NCI-H524 treated with DMSO at 0.1 percent for 48 hours (cell line): ENCODE data around the gene SCFD2.
"Not testable (repeated sequence)": the region's sequence is repeated elsewhere in the genome, so short reads cannot be mapped to it uniquely, and the experiment has no call there.

ENCODE experiments used
- DNase-seq: peaks from one replicate; lab custom pipeline; 2025; lab: John Stamatoyannopoulos, UW

SCFD2 gene

DNA sequence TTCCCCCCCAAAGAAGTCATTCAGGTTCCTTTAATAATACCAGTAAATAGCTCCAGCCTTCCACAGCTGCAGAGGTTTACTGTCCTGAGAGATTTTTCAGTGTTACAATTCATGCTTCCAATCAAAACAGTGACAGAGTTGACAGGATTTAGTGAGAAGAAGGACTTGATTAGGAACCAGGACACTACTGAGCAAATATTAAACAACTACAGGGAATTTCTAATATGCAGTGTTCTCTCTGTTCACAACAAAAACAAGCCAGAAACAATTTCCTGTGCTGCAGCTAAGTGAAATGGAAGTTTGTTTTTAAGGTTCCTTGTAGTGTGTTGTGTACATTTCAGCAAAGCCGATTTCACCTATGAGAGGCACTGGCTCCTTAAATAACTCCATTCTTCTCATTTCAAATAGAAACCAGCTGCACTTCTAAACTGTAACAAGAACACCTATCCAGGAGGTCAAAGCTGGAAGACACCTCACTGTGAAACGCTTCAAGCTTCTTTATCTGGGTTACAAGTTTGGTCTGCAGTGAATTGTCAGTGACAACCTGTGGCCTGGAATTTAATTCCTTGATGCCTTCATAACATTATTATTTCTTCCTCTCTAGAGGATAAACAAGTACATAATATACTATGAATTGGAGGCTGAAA, 354.5 kb downstream of the SCFD2 start:
- no peak for DNase-seq

DNA sequence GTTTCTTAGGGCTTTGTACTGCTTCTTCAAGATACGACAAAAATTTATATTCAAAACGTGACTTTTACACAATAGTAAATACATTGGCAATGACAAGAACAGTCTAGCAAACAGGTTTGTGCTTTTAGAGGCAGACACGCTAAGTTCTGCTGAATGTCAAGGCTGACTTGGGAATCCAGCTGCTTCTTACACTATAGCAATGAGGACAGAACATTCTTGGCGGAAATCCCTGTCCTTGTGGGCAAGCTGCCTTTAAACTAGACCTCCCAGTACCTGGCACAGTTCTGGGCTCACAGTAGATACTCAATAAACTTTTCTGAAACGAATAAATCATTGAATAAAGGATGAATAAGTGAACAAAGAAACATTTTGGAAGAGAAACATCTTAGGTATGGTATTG, 355.5 kb downstream of the SCFD2 start:
- no peak for DNase-seq

DNA sequence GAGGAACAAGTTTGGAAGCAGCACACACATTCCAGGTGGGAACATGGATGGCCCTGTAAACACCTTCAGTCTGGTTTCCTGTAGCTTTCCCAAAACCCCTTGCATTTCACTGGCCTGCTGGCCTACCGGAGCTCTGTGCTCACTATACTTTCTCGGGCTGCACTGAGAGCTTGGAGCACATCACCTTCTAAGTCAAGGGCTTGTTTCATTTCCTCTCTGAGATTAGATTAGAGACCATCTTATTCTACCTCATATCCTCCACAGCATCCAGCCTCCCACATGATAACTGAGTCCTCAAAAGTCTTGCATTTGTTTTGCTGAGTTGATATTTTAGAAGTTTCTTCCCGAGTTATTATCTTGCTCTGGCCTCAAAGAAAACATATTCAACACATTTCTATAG, 356.0 kb downstream of the SCFD2 start:
- DNase-seq = no peak

DNA sequence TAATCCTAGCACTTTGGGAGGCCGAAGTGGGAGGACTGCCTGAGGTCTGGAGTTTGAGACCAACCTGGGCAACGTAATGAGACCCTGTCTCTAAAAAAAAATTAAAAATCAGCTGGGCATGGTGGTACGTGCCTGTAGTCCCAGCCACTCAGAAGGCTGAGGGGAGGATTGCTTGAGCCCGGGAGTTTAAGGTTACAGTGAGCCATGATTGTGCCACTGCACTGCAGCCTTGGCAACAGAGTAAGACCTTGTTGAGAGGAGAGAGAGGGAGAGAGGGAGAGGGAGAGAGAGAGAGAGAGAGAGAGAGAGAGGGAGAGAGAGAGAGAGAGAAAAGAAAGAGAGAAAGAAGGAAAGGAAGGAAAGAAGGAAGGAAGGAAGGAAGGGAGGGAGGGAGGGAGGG, 358.8 kb downstream of the SCFD2 start:
- DNase-seq = no peak

DNA sequence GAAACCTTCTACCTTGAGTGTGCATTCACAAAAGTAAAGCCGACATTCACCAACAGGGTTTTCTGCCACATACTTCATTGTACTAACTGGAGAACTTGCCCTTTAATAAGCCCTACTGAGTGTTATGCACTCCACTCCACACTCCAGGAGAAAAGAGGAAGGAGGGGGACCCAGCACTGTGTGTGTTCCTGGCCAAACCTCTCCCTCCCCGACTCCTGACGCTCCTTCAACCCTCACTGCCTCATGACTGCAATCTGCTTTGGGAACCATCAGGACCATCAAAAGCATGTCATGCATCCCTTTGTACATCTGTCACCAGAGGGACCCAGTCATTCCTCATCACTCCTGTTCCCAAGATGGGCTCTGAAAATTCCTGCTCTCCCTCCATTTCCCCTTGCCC, 360.1 kb downstream of the SCFD2 start:
- no peak for DNase-seq

DNA sequence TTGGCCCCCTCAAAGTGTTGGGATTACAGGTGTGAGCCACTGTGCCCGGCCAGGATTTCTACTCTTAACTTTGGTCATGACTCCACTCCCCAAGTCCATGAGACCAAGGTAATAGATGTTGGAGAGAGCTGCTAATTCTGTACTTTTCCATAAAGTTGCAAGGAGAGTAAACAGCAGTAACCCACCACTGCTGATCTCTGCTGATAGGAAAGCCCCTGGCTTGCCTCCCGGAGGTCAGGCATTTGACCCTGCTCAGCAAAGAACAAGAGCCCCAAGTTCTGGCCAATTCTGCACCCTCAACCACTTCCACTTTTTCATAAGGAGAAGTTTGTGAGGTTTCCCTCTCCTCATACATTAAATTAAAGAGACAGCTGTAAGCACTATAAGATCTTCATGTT, 360.7 kb downstream of the SCFD2 start:
- DNase-seq = no peak

DNA sequence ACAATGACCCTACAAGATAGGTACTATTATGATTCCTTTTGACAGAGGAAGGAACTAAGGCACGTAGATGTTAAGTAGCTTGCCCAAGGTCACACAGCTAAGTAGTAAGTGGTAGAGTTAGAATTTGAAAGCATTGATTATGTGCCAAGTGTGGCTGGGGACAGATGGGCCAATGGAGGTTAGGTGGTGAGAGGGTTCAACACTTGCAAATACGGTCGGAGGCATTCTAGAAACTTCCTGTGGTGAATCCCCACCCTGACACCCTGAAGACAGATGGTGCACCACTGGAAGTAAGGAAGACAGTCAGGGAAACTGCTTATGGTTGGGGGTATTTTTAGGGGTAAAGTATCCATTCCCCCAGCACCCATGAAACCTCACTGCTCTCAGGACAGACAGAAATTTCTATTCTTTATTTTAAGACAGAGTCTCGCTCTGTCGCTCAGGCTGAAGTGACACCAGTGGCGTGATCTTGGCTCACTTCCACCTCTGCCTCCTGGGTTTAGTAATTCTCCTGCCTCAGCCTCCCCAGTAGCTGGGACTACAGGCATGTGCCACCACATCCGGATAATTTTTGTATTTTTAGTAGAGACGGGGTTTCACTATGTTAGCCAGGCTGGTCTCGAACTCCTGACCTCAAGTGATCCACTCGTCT, 361.2 kb downstream of the SCFD2 start:
- DNase-seq = no peak

DNA sequence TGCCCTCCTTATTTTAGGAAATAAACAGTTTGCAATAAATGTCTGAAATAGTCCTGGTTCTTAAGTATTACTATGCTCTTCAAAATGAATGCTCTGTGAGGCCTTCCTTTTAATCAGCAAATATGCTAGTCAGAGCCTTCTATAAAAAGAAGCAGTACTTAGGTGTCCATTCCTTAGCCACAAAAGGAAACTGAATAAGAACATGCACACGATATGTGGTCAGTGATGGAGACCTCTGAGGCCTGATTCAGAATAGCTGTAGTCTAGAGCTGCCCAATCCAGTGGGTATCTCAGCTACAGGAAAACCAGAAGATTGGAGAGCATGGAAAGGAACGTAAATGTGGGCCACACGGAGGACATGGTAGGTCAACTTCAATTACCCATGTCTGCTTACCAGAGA, 361.9 kb downstream of the SCFD2 start:
- no peak for DNase-seq

DNA sequence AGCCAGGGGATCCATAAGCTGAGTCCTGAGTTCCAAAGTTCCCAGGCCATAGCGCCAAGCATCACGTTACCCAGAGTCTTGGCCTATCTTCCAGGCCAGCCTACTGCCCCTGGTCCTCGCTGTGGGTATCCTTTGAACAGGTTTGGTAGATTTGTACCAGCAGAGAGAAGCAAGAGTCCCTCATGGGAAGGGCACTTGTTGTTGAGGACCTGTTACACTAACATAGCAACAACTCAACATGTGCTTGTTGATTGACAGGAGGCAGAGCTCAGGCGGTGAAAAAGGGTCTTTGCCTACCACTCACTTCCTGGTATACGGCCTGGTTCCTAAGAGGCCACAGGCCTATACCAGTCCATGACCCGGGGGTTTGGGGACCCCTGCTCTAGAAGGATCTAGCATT, 365.3 kb downstream of the SCFD2 start:
- no peak for DNase-seq

DNA sequence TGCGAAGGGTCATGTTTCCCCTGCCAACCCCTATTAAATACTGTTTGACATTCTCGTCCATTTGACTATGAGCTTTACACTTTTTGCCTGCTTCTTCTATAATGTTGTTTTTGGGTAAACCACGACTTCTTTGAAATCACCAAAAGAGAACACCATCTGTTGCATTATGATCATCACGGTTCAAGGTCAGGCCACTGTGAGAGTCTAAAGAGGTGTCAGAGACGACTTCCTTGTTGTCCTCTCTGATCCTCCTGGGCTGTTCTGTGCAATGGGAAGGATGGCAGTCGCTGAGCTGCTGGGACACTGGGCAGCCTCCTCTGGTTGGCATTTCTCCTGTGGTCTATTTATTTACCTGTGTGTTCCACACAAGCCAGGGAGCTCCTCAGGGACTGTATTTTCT, 366.2 kb downstream of the SCFD2 start:
- no peak for DNase-seq

DNA sequence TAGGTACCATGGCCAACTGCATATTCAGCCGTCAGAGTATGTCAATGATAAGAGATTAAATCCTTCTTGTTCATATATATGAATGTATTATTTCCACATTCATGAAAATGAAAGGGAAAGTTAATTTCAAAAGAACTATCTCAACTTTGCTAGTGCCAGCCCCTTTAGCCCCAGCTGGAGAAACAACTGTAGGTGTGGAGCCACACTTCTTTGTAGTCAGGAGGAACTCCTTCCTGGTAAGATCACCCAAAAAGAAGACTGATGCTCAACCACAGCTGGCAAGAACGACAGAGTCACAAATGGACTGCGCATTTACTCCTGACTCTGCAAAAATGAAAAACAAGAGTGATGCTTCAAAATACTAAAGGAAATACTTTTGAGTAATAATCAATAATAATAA, 367.4 kb downstream of the SCFD2 start:
- DNase-seq = no peak

DNA sequence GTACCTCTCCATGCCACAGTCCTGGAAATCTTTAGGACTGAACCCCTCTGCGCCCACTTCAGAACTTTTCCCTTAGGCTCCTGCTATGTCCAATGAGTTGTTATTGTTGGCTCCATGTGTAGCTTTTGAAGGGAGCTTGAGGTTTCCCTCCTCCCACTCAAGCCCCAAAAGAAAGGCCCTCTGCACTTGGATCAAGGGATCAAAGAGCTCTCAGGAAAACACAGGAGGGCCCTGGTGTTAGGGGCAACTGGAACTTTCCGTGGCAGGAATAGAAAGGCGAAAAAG, 368.8 kb downstream of the SCFD2 start:
- DNase-seq = no peak

DNA sequence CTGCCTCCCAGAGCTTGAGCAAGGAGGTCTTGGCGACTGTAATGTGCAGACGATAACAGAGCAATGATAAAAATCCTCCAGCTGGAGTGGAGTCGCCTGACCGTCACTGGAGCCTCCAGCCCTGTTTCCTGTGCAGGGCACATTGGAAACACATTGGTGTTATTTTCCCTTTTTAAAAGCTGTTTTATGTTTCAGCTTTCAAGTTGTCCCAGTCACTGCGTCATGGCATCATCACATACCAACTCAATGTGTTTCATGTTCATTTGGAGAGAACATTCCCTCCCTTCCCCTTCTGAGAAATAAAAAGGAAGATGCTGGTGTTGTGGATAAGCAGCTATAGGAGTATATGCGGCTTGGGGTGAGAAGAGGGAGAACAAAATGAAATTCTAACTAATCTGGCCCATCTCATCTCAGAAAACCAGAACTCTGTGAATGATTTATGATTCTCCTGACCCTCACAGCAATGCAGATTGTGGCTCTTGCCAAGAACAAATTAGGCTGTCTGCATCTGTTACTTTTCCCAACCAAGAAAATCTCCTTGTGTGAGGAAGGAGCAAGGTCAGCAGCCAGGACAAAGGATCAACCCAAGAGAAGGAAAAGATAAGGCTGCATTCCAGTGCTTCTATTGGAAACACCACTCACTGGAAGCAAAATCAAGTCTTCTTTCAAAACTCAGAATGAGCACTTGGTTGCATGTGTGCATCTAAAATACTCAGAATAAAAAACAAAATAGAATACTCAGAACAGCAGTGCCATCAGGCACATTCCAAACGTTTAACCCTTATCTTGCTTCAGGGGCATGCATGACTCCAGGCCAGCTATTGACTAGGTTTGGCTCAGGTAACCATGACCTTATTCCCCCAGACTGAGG, 369.4 kb downstream of the SCFD2 start:
- no peak for DNase-seq

DNA sequence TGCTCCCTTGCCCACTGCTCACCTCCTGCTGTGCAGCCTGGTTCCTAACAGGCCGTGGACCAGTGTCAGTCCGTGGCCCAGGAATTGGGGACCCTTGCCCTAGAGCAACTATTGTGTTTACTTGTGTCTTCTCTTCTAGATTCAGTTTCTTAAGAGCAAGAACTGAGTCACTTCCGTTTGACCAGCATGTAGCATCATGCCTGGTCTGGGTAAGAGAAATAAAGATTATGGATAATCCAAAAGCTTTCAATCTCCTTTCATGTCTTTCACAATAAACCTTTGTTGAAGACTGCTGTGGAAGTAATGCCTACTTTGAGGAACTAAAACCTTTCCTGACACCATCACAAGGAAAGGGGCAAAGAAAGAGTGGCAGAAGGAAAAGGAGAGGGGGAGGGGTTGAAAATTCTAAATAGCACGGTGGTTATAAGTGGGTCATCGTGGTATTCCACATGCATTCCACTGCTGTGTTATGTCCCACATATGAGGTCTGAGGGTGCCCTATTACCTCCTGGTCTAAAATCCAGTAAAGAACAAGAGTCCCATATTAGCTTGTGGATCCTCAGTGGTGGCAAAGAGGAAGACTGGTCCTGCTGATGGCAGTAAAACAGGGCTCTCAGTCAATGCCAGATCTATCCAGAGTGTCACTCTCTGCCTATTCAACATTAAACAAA, 370.4 kb downstream of the SCFD2 start:
- DNase-seq = no peak

DNA sequence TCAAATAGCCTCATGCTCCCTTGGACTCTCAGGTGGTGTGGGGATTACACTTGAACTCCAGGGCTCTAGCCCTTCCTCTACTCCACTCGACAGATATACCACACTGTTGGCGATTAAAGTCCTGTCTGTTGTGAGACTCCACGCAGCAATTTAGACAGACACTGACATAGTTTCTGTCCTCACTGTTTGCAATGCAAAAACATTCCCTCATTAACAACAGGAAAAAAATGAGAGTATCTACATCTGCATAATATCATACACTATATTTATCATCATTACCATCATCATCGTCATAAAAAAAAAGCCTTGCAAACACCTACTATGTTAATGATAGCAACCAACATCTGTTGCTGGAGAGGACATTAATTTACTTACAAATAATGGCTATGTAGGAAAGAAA, 371.3 kb downstream of the SCFD2 start:
- DNase-seq = no peak

DNA sequence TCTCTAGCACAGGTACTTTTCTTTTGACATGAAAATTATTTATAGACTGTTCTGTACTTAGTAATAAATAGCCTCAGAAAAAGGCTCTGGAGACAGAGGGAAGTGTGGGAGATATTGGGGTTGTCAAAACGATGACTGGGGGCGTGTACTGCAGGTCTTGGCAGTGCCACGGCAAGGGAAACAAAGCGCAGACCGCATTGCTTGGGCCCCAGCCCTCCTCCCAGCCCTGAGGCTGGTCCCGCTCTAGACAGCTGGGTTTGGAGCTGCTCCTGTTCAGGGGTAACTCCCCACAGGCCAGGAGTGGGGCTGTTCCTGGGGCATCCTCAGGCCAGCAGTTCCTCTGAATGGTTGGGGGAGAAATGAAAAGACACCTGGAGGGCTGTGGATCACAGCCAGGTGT, 372.1 kb downstream of the SCFD2 start:
- DNase-seq = no peak

DNA sequence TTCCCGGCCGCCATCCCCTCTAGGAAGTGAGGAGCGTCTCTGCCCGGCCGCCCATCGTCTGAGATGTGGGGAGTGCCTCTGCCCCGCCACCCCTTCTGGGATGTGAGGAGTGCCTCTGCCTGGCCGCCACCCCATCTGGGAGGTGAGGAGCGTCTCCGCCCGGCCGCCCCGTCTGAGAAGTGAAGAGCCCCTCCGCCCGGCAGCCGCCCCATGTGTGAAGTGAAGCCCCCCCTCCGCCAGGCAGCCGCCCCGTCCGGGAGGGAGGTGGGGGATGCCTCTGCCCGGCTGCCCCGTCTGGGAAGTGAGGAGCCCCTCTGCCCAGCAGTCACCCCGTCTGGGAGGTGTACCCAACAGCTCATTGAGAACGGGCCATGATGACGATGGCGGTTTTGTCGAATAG, 373.3 kb downstream of the SCFD2 start:
- DNase-seq = not testable (repeated sequence)

DNA sequence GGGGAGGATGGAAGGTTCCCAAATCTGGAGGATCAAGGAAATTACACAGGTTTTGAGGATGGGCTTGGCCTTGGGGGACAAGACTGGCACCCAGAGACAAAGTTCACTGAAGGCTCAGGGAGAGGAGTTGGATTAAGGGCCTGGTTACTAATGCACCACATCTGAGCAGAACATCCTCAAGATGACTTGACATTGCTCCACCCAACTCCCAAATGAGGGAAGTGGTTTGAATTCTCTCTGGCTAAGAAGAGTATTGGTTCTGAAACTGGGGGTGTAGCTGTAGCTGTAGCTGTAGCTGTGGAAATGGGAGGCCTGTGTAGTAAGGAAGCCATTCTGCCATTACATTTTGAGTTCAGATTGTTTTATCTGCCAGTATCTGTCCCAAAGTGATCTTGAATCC, 374.4 kb downstream of the SCFD2 start:
- no peak for DNase-seq

DNA sequence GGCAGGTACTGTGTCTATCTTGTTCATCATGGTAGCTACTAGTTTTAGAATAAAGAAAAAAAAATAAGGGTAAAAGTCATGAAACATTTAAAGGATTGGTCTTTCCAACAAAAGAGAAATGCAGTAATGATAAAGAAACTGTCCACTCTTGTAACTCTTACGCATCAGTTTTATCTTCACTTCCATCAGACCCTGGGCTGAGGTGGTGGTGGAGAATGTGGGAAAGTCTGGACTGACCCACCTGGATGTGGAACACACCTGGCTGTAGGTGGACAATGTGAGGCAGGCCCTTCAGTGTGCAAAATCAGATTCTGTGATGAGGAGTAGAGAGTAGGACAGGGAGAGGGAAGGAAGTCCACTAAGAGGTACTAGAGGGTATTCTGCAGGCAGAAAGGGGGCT, 375.2 kb downstream of the SCFD2 start:
- DNase-seq = no peak

DNA sequence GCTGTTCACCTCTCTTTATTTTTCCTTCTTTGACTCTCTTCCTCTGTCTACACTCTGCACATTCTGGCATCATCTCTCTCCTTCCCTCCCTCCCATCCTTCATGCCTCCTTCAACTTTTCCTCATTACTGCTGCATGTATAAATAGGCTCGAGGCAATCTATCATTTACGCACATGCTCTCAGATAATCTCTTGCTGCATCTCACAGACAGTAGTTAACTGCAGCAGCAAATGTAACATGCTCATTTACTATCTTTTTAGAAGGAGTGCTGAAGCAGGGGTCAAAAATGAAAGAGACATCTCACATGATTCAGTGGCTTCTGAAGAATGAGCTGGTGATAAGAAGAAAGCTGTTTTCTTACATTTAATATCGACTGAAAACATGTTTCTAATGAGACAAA, 376.0 kb downstream of the SCFD2 start:
- DNase-seq = no peak

DNA sequence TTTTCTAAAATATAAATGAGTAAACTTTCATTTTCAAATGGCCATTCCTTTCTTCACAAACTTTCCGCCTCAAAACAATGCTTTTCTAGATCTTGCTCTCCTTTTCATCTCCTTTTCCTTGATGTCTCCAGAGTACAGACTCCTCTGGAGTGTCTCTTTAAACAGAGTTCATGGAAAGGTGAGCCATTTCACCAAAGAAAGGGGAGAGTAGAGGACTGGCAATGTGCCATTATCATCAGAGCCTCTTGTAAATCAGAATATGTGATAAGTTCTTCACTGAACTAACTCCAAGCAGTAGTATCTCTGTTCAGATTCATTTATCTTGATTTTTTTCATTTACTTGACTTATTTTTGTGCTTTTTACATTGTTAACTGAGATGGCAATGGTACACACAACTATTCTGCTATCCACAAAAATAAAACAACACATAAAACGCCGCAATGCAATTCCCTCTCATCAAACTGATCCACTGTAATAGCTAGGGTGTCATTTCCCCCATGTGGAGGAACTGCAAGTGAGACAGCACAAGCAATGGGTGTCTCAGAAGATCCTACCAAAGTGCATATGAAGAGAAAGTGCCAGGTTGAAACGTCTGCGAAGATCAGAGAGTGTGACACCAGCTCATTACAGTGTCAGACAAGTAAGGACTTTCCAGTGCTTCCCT, 378.3 kb downstream of the SCFD2 start:
- DNase-seq = no peak

DNA sequence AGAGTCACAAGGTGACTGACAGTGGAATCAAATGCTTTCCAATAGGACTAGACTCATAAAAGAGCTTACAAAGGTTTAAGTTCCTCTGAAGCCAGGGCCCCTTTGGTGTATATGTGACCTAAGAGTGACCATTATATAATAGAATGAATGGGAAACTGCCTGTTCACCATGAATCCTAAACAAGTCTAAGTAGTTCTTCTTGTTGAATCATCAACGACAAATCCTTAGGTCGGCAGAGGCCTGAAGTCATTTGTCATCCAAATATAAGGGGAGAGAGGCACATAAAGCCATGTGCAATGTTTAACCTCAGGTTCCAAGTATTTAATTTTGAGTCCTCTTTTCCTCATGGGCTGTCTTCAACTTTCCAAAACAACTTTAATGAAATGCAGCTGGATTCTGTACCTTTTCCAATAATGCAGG, 381.4 kb downstream of the SCFD2 start:
- no peak for DNase-seq
